Thyroid gland (tissue), 4 donors: ENCODE data around the gene DAZL.

Experiments used
- CTCF ChIP-seq, 6 experiments: fragments of 200-600 bp in 3 of 6; fragments of 450-650 bp in 3 of 6; sonication (generic) in 3 of 6; IDR thresholded peaks; one replicate each; pipeline ENCODE4 v1.5.1; 2016 to 2019; ENCODE audit warnings: antibody characterized with exemption in 6 of 6, mild to moderate bottlenecking in 2 of 6, inconsistent platforms in 1 of 6, moderate library complexity in 1 of 6
- POLR2A ChIP-seq, 2 donors: fragments of 450-650 bp; IDR thresholded peaks; one replicate each; pipeline ENCODE4 v1.6.1; 2017; ENCODE audit warnings: antibody characterized with exemption in 2 of 2, mild to moderate bottlenecking in 2 of 2, moderate library complexity in 1 of 2

GRCh38 chr3:16568532-16568931 is 36.7 kb downstream of the DAZL start:
- TF ChIP-seq CTCF (IDR thresholded peaks at IDR 0.05) = no peak
- no peak for TF ChIP-seq POLR2A (IDR thresholded peaks at IDR 0.05)
